GM18507 (cell line): ENCODE data around the gene PKIB.
"Not testable (repeated sequence)": the region's sequence is repeated elsewhere in the genome, so short reads cannot be mapped to it uniquely, and the experiment has no call there.

Experiments used
- DNase-seq: peaks from one replicate; pipeline ENCODE4 v3.0.0; 2011; ENCODE audit warnings: low read depth; ENCODE audit not compliant: insufficient read length; ENCODE audit errors: extremely low spot score
- FAIRE-seq: peaks from 2 replicates; lab custom pipeline; 2011; peaks lifted over from hg19 to GRCh38; lab: Jason Lieb, UNC

Gene PKIB

GRCh38 chr6:122733259-122733658 is 123.1 kb downstream of the PKIB start:
- FAIRE-seq (no peak), DNase-seq (no peak)

GRCh38 chr6:122734529-122735395 is 124.6 kb downstream of the PKIB start:
- FAIRE-seq: no peak
- no peak for DNase-seq

GRCh38 chr6:122735582-122735981 is 125.4 kb downstream of the PKIB start:
- no peak for DNase-seq
- FAIRE-seq: no peak

- DNase-seq (no peak), FAIRE-seq (no peak)
Measured at GRCh38 chr6:122736163-122736562, 126.0 kb downstream of the PKIB start.

GRCh38 chr6:122736616-122737015 is 126.4 kb downstream of the PKIB start:
- FAIRE-seq: no peak

GRCh38 chr6:122740091-122740490 is 129.9 kb downstream of the PKIB start:
- DNase-seq: no peak
- no peak for FAIRE-seq

More at GRCh38 chr6:122736616-122737015, 126.4 kb downstream of the PKIB start:
- DNase-seq: no peak

- no peak for DNase-seq
- no peak for FAIRE-seq
Measured at GRCh38 chr6:122740936-122741335, 130.7 kb downstream of the PKIB start.

- not testable (repeated sequence) for FAIRE-seq, DNase-seq
Measured at GRCh38 chr6:122744247-122744646, 134.0 kb downstream of the PKIB start.

- DNase-seq, FAIRE-seq: not testable (repeated sequence)
Measured at GRCh38 chr6:122744856-122745255, 134.7 kb downstream of the PKIB start.

- FAIRE-seq (no peak), DNase-seq (no peak)
Measured at GRCh38 chr6:122746688-122747087, 136.5 kb downstream of the PKIB start.

GRCh38 chr6:122747573-122747972 is 137.4 kb downstream of the PKIB start:
- FAIRE-seq (no peak), DNase-seq (no peak)

- not testable (repeated sequence) for FAIRE-seq, DNase-seq
Measured at GRCh38 chr6:122748945-122749344, 138.7 kb downstream of the PKIB start.

- DNase-seq: no peak
Measured at GRCh38 chr6:122749451-122750050, 139.3 kb downstream of the PKIB start.

GRCh38 chr6:122751326-122751725 is 141.1 kb downstream of the PKIB start:
- FAIRE-seq (peak; percentile 60), DNase-seq (no peak)

More at GRCh38 chr6:122749451-122750050, 139.3 kb downstream of the PKIB start:
- no peak for FAIRE-seq

GRCh38 chr6:122752459-122752858 is 142.3 kb downstream of the PKIB start:
- DNase-seq (no peak), FAIRE-seq (peak; percentile 36)

GRCh38 chr6:122753000-122753687 is 142.9 kb downstream of the PKIB start:
- no peak for DNase-seq
- no peak for FAIRE-seq

GRCh38 chr6:122753688-122754056 is 143.5 kb downstream of the PKIB start:
- FAIRE-seq: no peak
- DNase-seq: no peak

- FAIRE-seq: no peak
Measured at GRCh38 chr6:122754191-122754731, 144.1 kb downstream of the PKIB start.

GRCh38 chr6:122755901-122756300 is 145.7 kb downstream of the PKIB start:
- FAIRE-seq (no peak), DNase-seq (no peak)

More at GRCh38 chr6:122754191-122754731, 144.1 kb downstream of the PKIB start:
- DNase-seq: no peak

GRCh38 chr6:122758927-122759334 is 148.7 kb downstream of the PKIB start:
- FAIRE-seq (peak; percentile 74), DNase-seq (no peak)
